ENCODE results near the gene ARAP2. TPM values are rescaled to one million over a fixed set of nuclear protein-coding genes. Genes with fewer than 3 reads are reported as not detected.

Gene ARAP2
- total RNA-seq, 1 experiment from 2014 or later: 25.8 TPM

- TF ChIP-seq EZH2 (IDR thresholded peaks at IDR 0.05; ENCODE audit: low read depth) (no peak), CTCF (conservative IDR thresholded peaks at IDR 0.05) (no peak)
- Histone ChIP-seq H3K27me3 (ENCODE audit: insufficient read depth, low read depth) (no peaks in the 10 kb centered on the region), H2AFZ (no peak overlapping the region), H3K4me1 (replicated peaks; ENCODE audit: insufficient read depth) (no peaks in the 10 kb centered on the region), H3F3A (ENCODE audit: insufficient read depth, low read depth) (no peaks in the 10 kb centered on the region), H3K9me3 (ENCODE audit: insufficient read depth, low read depth) (no peaks in the 10 kb centered on the region), H3K79me2 (ENCODE audit: low read depth) (no peaks in the 10 kb centered on the region), H4K20me1 (ENCODE audit: insufficient read depth) (no peaks in the 10 kb centered on the region), H3K9me2 (ENCODE audit: insufficient read depth) (0 out of 2 replicates have a peak, but pooled peaks cover 4% of the 10 kb centered on the region), H3K36me3 (ENCODE audit: low read depth) (no peaks in the 10 kb centered on the region), H3K4me3 (no peak overlapping the region), H3K27ac (no peak overlapping the region), H3K4me2 (no peak overlapping the region)
- CTCF ChIA-PET: no interaction called here
- DNase-seq: no peak
- intact Hi-C loops (cut with micrococcal nuclease; ENCODE audit: unreplicated experiment): no loop called here
- POLR2A ChIA-PET (ENCODE audit: unreplicated experiment): no interaction called here
- no TSS peak for BruUV-seq (replicated peaks)
Observed at GRCh38 chr4:36041340-36041739, 203.0 kb downstream of the ARAP2 start.

- Histone ChIP-seq H4K20me1 (ENCODE audit: insufficient read depth) (no peaks in the 10 kb centered on the region), H3K4me3 (no peak overlapping the region), H3K9me3 (ENCODE audit: insufficient read depth, low read depth) (no peaks in the 10 kb centered on the region), H3K27ac (no peak overlapping the region), H3K27me3 (ENCODE audit: insufficient read depth, low read depth) (no peaks in the 10 kb centered on the region), H3K4me1 (replicated peaks; ENCODE audit: insufficient read depth) (no peaks in the 10 kb centered on the region), H3K36me3 (ENCODE audit: low read depth) (no peaks in the 10 kb centered on the region), H3K79me2 (ENCODE audit: low read depth) (no peaks in the 10 kb centered on the region), H3K9me2 (ENCODE audit: insufficient read depth) (no peaks in the 10 kb centered on the region), H2AFZ (no peak overlapping the region), H3K4me2 (no peak overlapping the region), H3F3A (ENCODE audit: insufficient read depth, low read depth) (no peaks in the 10 kb centered on the region)
- intact Hi-C loops (cut with micrococcal nuclease; ENCODE audit: unreplicated experiment): no loop called here
- BruUV-seq (replicated peaks): no TSS peak
- no peak for DNase-seq
- CTCF ChIA-PET: no interaction called here
- TF ChIP-seq CTCF (conservative IDR thresholded peaks at IDR 0.05): no peak
- no peak for TF ChIP-seq EZH2 (IDR thresholded peaks at IDR 0.05; ENCODE audit: low read depth)
- POLR2A ChIA-PET (ENCODE audit: unreplicated experiment): no interaction called here
Observed at GRCh38 chr4:36039026-36039425, 205.3 kb downstream of the ARAP2 start.

GRCh38 chr4:36038491-36038890, 205.8 kb downstream of the ARAP2 start:
- no peaks in the 10 kb centered on the region for H3K36me3 ChIP-seq (ENCODE audit: low read depth)
- H2AFZ ChIP-seq: no peak overlapping the region
- DNase-seq: no peak
- no peak overlapping the region for H3K27ac ChIP-seq
- no peaks in the 10 kb centered on the region for H3K9me3 ChIP-seq (ENCODE audit: insufficient read depth, low read depth)
- no peaks in the 10 kb centered on the region for H3K27me3 ChIP-seq (ENCODE audit: insufficient read depth, low read depth)
- ChIA-PET POLR2A (ENCODE audit: unreplicated experiment) (no interaction called here), CTCF (no interaction called here)
- intact Hi-C loops (cut with micrococcal nuclease; ENCODE audit: unreplicated experiment): no loop called here
- H3K9me2 ChIP-seq (ENCODE audit: insufficient read depth): no peaks in the 10 kb centered on the region
- H3F3A ChIP-seq (ENCODE audit: insufficient read depth, low read depth): no peaks in the 10 kb centered on the region
- no peak for TF ChIP-seq EZH2 (IDR thresholded peaks at IDR 0.05; ENCODE audit: low read depth)
- TF ChIP-seq CTCF (conservative IDR thresholded peaks at IDR 0.05): no peak
- H3K4me2 ChIP-seq: no peak overlapping the region
- no peaks in the 10 kb centered on the region for H3K79me2 ChIP-seq (ENCODE audit: low read depth)
- no TSS peak for BruUV-seq (replicated peaks)
- H3K4me3 ChIP-seq: no peak overlapping the region
- H4K20me1 ChIP-seq (ENCODE audit: insufficient read depth): no peaks in the 10 kb centered on the region
- H3K4me1 ChIP-seq (replicated peaks; ENCODE audit: insufficient read depth): no peaks in the 10 kb centered on the region

Data from PC-9 (cell line).